Activated naive CD4-positive, alpha-beta T cell treated with anti-CD3 and anti-CD28 coated beads, Interleukin-2, amount 50 U/mL, for 24 hours (primary cell): ENCODE data around the gene DOC2A.
A peak's percentile ranks its signal among the peaks of the same experiment; 100 is the strongest.

Experiments used
- H3K27ac Mint-ChIP-seq: one replicate; pipeline ENCODE4 v1.8.0; 2021; ENCODE audit warnings: mild to moderate bottlenecking, mixed read lengths
- H3K27me3 Mint-ChIP-seq: one replicate; pipeline ENCODE4 v1.8.0; 2021; ENCODE audit warnings: mixed read lengths
- H3K36me3 Mint-ChIP-seq: one replicate; pipeline ENCODE4 v1.8.0; 2021; ENCODE audit warnings: mixed read lengths
- H3K4me1 Mint-ChIP-seq: one replicate; pipeline ENCODE4 v1.8.0; 2021; ENCODE audit warnings: mixed read lengths
- H3K4me3 Mint-ChIP-seq: one replicate; pipeline ENCODE4 v1.8.0; 2021; ENCODE audit warnings: mild to moderate bottlenecking, mixed read lengths
- H3K9me3 Mint-ChIP-seq: one replicate; pipeline ENCODE4 v1.8.0; 2021; ENCODE audit warnings: mixed read lengths

Gene DOC2A

DNA sequence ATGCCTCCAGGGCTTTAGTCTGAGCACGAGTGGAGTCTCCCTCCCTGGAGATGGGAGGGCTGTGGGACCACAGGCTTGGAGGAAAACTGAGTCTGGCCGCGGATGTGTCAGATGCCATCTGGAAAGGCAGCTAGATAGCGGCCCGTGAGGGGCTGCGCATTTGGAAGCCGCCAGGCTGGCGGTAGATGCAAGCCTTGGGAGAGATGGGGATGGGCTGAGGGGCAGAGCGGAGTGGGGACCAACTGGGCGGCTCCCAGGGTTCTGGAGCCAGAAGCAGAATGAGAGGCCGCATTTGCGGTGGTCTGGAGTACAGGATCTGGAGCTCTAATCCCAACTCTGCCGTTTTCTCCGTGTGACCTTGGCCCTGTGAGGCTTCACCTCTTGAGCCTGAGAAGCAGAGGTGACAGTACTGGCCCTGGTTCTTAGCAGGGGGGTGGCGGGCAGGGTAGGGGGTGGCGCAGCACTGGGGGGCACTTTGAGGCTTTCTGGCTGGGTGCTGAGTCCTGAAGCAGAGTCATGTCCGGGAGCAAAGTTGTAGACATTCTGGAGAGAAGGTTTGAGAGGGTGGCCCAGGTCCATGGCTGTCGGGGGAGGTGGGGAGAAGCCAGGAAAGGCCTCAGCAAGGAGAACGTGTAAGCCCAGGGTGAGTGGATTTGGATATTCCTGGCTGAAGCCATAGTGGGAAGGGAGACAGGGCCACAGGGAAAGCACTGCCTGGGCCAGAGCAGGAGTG lies 8.0 kb downstream of the DOC2A start:
- peaks cover 15% of the 10 kb centered on the region for H3K4me1 Mint-ChIP-seq
- H3K27ac Mint-ChIP-seq: peak overlapping the region; percentile 61
- no peaks in the 10 kb centered on the region for H3K9me3 Mint-ChIP-seq
- no peak overlapping the region for H3K4me3 Mint-ChIP-seq
- no peaks in the 10 kb centered on the region for H3K27me3 Mint-ChIP-seq
- no peaks in the 10 kb centered on the region for H3K36me3 Mint-ChIP-seq

- no peaks in the 10 kb centered on the region for H3K9me3 Mint-ChIP-seq
- H3K36me3 Mint-ChIP-seq: no peaks in the 10 kb centered on the region
- H3K27me3 Mint-ChIP-seq: no peaks in the 10 kb centered on the region
These were observed 9.8 kb downstream of the DOC2A start for GRCh38 chr16:30000735-30001631.

GRCh38 chr16:29999605-30000004 lies 11.2 kb downstream of the DOC2A start:
- Mint-ChIP-seq H3K4me1 (peaks cover 34% of the 10 kb centered on the region), H3K27me3 (no peaks in the 10 kb centered on the region), H3K9me3 (no peaks in the 10 kb centered on the region), H3K36me3 (no peaks in the 10 kb centered on the region), H3K27ac (no peak overlapping the region), H3K4me3 (no peak overlapping the region)

More at GRCh38 chr16:30000735-30001631, 9.8 kb downstream of the DOC2A start:
- Mint-ChIP-seq H3K27ac (no peak overlapping the region), H3K4me1 (peaks cover 28% of the 10 kb centered on the region), H3K4me3 (no peak overlapping the region)

DNA sequence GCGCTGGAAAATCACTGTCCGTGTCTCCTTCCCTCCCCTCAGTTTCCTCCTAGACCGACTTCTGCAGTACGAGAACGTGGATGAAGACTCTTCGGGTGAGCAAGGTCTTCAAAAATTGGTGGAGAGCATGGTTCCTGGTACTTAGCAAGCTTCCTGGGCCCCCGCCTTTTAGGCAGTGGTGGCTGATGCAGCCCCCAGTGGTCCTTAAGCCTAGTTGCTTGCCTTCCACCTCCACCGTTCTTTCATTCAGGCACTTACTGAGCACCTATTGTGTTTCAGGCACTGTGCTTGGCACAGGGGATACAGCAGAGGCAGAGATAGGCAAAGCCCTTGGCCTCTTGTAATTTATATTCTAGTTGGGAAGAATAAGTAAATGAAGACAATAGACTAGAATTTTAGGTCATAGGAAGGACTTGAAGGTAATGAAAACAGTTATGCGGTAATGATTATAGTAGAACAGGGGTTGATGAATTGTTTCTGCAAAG lies 14.0 kb downstream of the DOC2A start:
- Mint-ChIP-seq H3K27ac (peak overlapping the region; percentile 96), H3K4me3 (peak overlapping the region; percentile 99), H3K9me3 (no peaks in the 10 kb centered on the region), H3K36me3 (peaks cover 5% of the 10 kb centered on the region), H3K4me1 (peaks cover 43% of the 10 kb centered on the region), H3K27me3 (no peaks in the 10 kb centered on the region)

DNA sequence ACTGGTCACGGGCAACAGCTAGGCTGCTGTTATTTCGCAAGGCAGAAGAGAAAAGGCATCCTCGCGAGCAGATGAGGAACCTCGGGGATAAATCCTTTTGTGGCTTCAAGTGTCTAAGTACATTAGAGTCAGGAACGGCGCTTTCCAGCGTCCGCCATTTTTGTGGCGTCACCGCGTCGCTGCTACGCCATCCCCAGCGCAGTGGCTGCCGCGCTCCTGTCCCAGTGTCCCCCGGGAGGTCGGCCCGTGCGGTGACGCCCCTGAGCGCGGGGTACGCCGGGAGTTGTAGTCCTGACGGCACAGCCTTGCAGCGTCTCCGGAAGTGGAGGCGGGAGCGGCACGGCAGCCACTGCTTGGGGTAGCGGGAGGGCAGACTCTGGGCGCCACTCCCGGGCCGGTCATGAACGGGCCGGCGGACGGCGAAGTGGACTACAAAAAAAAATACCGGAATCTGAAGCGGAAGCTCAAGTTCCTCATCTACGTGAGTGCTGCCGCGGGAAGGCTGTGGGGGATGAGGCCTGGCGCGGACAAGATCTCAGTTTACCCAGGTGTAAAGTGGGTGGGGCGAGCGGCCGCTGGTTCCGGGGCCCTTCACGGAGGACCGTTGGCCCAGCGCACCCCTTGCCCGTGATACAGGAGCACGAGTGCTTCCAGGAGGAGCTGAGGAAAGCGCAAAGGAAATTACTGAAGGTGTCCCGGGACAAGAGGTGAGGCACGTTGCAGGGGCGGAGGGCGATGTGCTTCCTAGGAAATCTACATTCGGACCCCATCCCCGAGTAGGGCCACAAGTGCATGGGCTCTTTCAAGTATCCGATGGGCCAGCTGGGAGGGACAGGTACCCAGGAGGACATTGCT lies 14.7 kb downstream of the DOC2A start, which contains the start of gene INO80E:
INO80E (plus strand) TSS at position 331 of the 855 bp plus-strand sequence; CDS start at position 401, 70 bp downstream.
- peaks cover 5% of the 10 kb centered on the region for H3K36me3 Mint-ChIP-seq
- H3K9me3 Mint-ChIP-seq: no peaks in the 10 kb centered on the region
- peak within 1 kb of the TSS; percentile 99 for H3K4me3 Mint-ChIP-seq
- H3K27ac Mint-ChIP-seq: peak within 1 kb of the TSS; percentile 96
- no peaks in the 10 kb centered on the region for H3K27me3 Mint-ChIP-seq
- H3K4me1 Mint-ChIP-seq: peaks cover 43% of the 10 kb centered on the region

DNA sequence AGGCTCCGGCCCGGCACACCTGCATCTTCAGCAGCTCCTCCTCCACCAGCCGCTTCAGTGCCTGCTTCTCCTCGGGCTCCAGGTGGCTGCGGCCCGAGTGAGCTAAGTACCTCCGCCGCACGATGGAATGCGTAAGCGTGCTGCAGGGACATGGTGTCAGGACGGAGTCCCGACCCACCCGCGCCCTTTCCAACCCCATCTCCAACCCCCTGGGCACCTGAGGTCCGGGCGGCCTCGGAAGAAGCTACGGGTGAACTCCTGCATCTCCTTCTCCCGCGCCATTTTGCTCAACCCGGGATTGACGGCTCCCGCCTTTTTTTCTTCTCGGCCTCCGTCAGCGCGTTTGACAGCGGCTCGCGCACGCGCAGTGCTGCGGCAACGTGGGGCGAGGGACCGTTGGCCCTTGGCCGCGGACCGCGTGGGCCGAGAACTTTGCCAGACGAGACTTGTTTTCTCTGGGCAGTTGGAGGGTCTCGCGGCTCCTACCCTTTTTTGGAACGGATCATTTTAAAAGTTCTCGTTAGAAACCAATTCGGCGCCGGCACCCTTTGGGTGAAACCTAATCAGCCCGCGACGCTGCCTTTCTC lies 15.4 kb downstream of the DOC2A start, which contains the start of gene HIRIP3:
HIRIP3 (minus strand) TSS at position 294 of the 587 bp plus-strand sequence; CDS start at position 282, 12 bp downstream.
- H3K4me1 Mint-ChIP-seq: peaks cover 43% of the 10 kb centered on the region
- peaks cover 5% of the 10 kb centered on the region for H3K36me3 Mint-ChIP-seq
- H3K27me3 Mint-ChIP-seq: no peaks in the 10 kb centered on the region
- H3K27ac Mint-ChIP-seq: peak within 1 kb of the TSS; percentile 96
- H3K4me3 Mint-ChIP-seq: peak within 1 kb of the TSS; percentile 99
- no peaks in the 10 kb centered on the region for H3K9me3 Mint-ChIP-seq

DNA sequence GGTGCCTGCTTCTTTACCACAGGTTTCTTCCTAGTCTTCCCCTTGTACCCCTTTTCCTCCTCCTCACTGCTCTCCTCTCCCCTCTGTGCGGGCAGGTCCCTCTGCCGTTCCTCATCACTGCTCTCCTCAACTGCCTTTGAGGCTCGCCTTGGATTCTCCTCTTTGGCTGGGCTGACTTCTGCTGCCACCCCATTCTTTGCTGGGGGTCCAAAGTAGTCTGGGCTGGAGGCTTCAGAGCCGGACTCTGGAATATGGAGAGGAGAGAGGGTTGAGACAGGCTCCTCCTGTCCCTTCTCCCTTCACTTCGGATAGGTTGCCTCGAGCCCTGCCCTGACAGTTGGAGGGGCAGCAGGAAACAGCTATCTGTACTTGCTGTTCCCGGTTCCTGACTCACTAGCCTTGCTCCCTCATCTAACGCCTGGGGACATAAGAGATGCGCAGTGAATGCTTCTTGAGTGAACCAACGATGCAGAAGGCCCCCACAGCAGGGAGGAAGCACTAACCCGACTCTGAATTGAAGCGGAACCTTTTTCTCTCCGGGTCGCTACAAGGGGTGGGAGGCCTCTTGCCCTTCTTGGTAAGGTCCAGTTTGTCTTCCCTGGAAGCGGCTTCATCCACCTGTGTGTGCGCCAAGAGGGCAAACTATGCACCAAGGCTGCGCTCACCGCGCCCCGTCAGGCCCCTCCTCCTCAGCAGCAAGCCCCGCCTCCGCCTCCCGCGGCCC lies 16.1 kb downstream of the DOC2A start:
- peaks cover 43% of the 10 kb centered on the region for H3K4me1 Mint-ChIP-seq
- peak overlapping the region; percentile 96 for H3K27ac Mint-ChIP-seq
- H3K27me3 Mint-ChIP-seq: no peaks in the 10 kb centered on the region
- peaks cover 5% of the 10 kb centered on the region for H3K36me3 Mint-ChIP-seq
- no peaks in the 10 kb centered on the region for H3K9me3 Mint-ChIP-seq
- H3K4me3 Mint-ChIP-seq: peak overlapping the region; percentile 99

- H3K9me3 Mint-ChIP-seq: no peaks in the 10 kb centered on the region
- H3K27me3 Mint-ChIP-seq: no peaks in the 10 kb centered on the region
- H3K36me3 Mint-ChIP-seq: peaks cover 6% of the 10 kb centered on the region
- H3K4me1 Mint-ChIP-seq: peaks cover 38% of the 10 kb centered on the region
- H3K27ac Mint-ChIP-seq: peak overlapping the region; percentile 96
- H3K4me3 Mint-ChIP-seq: peak overlapping the region; percentile 99
These were observed 16.8 kb downstream of the DOC2A start for GRCh38 chr16:29993903-29994599.

DNA sequence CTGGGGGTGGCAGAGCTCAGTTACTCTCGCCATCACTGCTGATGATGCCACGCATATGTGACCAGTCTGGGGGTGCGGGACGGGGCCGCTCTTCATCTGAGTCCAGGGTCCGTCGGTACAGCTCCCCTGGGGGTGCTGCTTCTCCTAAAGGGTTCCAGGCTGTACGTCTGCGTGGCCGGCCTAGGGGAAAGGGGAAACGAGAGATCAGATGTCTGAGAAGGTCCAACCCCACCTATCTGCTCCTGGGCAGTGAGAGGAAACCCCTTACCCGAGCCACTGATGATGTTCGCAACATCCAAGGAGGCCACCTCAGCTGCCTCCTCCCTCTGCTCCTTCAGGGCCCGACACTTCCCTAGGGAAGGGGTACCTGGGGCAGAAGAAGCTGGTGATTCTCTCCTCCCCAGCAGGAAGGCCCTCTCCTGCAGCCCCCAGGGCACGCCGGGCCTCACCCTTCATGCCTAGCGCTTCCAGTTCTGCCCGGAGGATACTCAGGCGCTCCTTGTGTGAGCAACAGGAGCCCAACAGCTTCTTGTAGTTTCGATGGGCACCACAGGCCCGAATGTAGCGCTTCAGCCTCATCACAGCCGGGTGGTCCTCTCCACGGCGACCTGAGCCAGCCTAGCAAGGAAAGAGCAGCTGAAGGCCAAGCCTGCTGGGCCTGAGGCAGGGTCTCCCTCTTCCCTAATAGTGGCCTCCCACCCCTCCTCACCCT lies 17.5 kb downstream of the DOC2A start:
- H3K36me3 Mint-ChIP-seq: peaks cover 6% of the 10 kb centered on the region

DNA sequence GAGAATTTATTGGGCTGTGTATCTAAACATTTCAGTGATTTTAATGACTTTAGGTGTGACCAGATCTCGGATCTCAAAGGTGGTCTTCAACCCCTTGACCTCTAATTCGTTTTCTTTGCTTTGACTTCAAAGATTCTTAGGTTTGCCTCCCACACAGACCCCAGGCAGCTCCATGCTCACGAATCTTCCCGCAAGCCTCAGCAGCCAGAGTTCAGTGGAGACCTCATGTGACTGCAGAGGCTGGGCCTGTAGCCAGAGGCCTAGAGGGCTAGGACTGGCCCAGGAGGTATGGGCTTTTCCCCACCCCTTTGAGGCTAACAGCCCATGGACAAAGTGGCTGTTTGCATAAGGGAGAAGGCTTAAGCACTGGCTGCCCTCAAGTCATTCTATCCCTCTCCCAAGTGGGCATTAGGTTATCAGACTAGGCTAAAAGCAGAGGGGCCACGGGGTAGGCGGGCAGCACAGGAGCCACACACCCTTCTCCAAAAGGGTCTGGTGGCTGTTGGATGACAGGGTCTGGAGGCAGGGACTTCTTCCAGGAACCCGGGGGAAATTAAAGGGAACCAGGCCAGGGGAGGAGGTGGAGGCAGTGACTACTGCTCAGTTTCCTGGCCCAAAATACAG lies 18.4 kb downstream of the DOC2A start:
- H3K36me3 Mint-ChIP-seq: peaks cover 10% of the 10 kb centered on the region
- H3K27ac Mint-ChIP-seq: no peak overlapping the region
- no peaks in the 10 kb centered on the region for H3K27me3 Mint-ChIP-seq
- H3K4me1 Mint-ChIP-seq: peaks cover 27% of the 10 kb centered on the region
- H3K4me3 Mint-ChIP-seq: no peak overlapping the region
- no peaks in the 10 kb centered on the region for H3K9me3 Mint-ChIP-seq

More for the DNA sequence above, 17.5 kb downstream of the DOC2A start:
- peaks cover 34% of the 10 kb centered on the region for H3K4me1 Mint-ChIP-seq
- no peaks in the 10 kb centered on the region for H3K27me3 Mint-ChIP-seq
- H3K4me3 Mint-ChIP-seq: no peak overlapping the region
- no peak overlapping the region for H3K27ac Mint-ChIP-seq
- H3K9me3 Mint-ChIP-seq: no peaks in the 10 kb centered on the region

DNA sequence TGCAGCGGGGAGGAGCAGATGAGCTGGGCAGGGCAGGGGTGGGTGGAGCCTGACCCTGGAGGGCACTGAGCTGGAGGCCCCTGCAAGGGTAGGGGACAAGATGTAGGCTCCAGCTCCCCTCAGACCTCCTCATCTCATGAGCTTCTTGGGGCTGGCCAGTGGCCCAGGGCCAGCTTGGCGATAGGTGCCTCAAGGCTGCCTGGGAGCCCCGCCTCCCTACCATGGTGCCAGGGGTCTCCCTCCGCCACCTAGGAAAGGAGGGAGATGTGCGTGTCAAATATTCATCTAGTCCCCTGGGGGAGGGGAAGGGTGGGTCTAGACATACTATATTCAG lies 19.3 kb downstream of the DOC2A start:
- no peaks in the 10 kb centered on the region for H3K27me3 Mint-ChIP-seq
- H3K36me3 Mint-ChIP-seq: peaks cover 10% of the 10 kb centered on the region
- H3K4me1 Mint-ChIP-seq: peaks cover 21% of the 10 kb centered on the region
- no peaks in the 10 kb centered on the region for H3K9me3 Mint-ChIP-seq
- no peak overlapping the region for H3K4me3 Mint-ChIP-seq
- H3K27ac Mint-ChIP-seq: no peak overlapping the region

GRCh38 chr16:29990883-29991570 lies 19.8 kb downstream of the DOC2A start:
- Mint-ChIP-seq H3K36me3 (peaks cover 10% of the 10 kb centered on the region), H3K4me3 (no peak overlapping the region), H3K4me1 (peaks cover 16% of the 10 kb centered on the region), H3K9me3 (no peaks in the 10 kb centered on the region), H3K27ac (no peak overlapping the region), H3K27me3 (no peaks in the 10 kb centered on the region)
